ENCODE results near the gene S100B.

GRCh38 chr21:46621457-46622182 is 16.7 kb upstream of the S100B start:
- TF ChIP-seq CTCF (IDR thresholded peaks at IDR 0.05 in 4 of 5, conservative IDR thresholded peaks at IDR 0.05 in 1 of 5) (no peak), POLR2A (IDR thresholded peaks at IDR 0.05) (no peak)

Measured in gastrocnemius medialis (tissue), 4 donors.